Measurements from ENCODE around the gene MLH3. TPM values are rescaled to one million over a fixed set of nuclear protein-coding genes. Genes with fewer than 3 reads are reported as not detected.

Gene MLH3
- total and polyA plus RNA-seq, 2 experiments from 2014 or later, result 10.7 to 14.7 TPM

GRCh38 chr14:75088566-75089373, 37.5 kb upstream of the MLH3 start:
- no peak overlapping the region for H3K27ac Mint-ChIP-seq
- H3F3A ChIP-seq (replicated peaks; ENCODE audit: low read depth), result 0 out of 2 replicates have a peak, but pooled peaks cover 3% of the 10 kb centered on the region
- 0 out of 2 replicates have a peak, but pooled peaks cover 6% of the 10 kb centered on the region for H4K20me1 ChIP-seq (replicated peaks; ENCODE audit: insufficient read depth)
- H3K4me1 Mint-ChIP-seq, result peaks cover 6% of the 10 kb centered on the region; the same call in 2 of the 3 replicates
- peaks cover 26% of the 10 kb centered on the region for H3K36me3 ChIP-seq (ENCODE audit: insufficient read depth)
- peak; percentile 88 to 90 for TF ChIP-seq CTCF (conservative IDR thresholded peaks at IDR 0.05; ENCODE audit: low read depth in 2 of 2)
- TF ChIP-seq ETS1 (IDR thresholded peaks at IDR 0.05), result no peak
- DNase-seq (ENCODE audit: low spot score), result peak; percentile 89
- H3K4me3 ChIP-seq, result no peak overlapping the region
- no peaks in the 10 kb centered on the region; the same call in 2 of the 3 replicates for H3K9me3 Mint-ChIP-seq
- H3K36me3 Mint-ChIP-seq (ENCODE audit: low read depth), result peaks cover 68% of the 10 kb centered on the region
- ATAC-seq, result peak; percentile 87
- H3K9me2 ChIP-seq (ENCODE audit: insufficient read depth), result no peaks in the 10 kb centered on the region
- H3K27ac ChIP-seq (ENCODE audit: low read depth), result no peak overlapping the region
- no peak overlapping the region for H3K4me3 Mint-ChIP-seq
- H3K4me2 ChIP-seq, result no peak overlapping the region
- no peaks in the 10 kb centered on the region for H3K27me3 Mint-ChIP-seq (ENCODE audit: insufficient read depth, low read depth, poor library complexity)
- no peaks in the 10 kb centered on the region for H3K79me2 ChIP-seq (replicated peaks; ENCODE audit: insufficient read depth)
- no peaks in the 10 kb centered on the region for H3K27me3 ChIP-seq (ENCODE audit: insufficient read depth)
- H3K4me1 ChIP-seq (ENCODE audit: insufficient read depth), result no peaks in the 10 kb centered on the region; the same call in 1 of the 2 replicates
- H2AFZ ChIP-seq, result no peak overlapping the region

GRCh38 chr14:75088153-75088552, 36.9 kb upstream of the MLH3 start:
- Histone ChIP-seq H2AFZ (no peak overlapping the region), H3K79me2 (replicated peaks; ENCODE audit: insufficient read depth) (no peaks in the 10 kb centered on the region), H3K27ac (ENCODE audit: low read depth) (no peak overlapping the region), H3K27me3 (ENCODE audit: insufficient read depth) (no peaks in the 10 kb centered on the region), H3K4me2 (no peak overlapping the region), H3K4me1 (ENCODE audit: insufficient read depth) (no peaks in the 10 kb centered on the region; the same call in 1 of the 2 replicates), H3K36me3 (ENCODE audit: insufficient read depth) (peaks cover 26% of the 10 kb centered on the region), H4K20me1 (replicated peaks; ENCODE audit: insufficient read depth) (0 out of 2 replicates have a peak, but pooled peaks cover 6% of the 10 kb centered on the region), H3K4me3 (no peak overlapping the region), H3F3A (replicated peaks; ENCODE audit: low read depth) (0 out of 2 replicates have a peak, but pooled peaks cover 3% of the 10 kb centered on the region), H3K9me2 (ENCODE audit: insufficient read depth) (no peaks in the 10 kb centered on the region)
- Mint-ChIP-seq H3K4me3 (no peak overlapping the region), H3K27me3 (ENCODE audit: insufficient read depth, low read depth, poor library complexity) (no peaks in the 10 kb centered on the region), H3K4me1 (peaks cover 6% of the 10 kb centered on the region; the same call in 2 of the 3 replicates), H3K36me3 (ENCODE audit: low read depth) (peaks cover 66% of the 10 kb centered on the region), H3K9me3 (no peaks in the 10 kb centered on the region; the same call in 2 of the 3 replicates), H3K27ac (no peak overlapping the region)
- DNase-seq (ENCODE audit: low spot score) (no peak), ATAC-seq (no peak)
- TF ChIP-seq ZNF462 (CRISPR knock-in tag; IDR thresholded peaks at IDR 0.05), result no peak
- no peak for TF ChIP-seq ETS1 (IDR thresholded peaks at IDR 0.05)
- TF ChIP-seq NANOG (IDR thresholded peaks at IDR 0.05; ENCODE audit: borderline replicate concordance), result no peak
- TF ChIP-seq STAT1 (IDR thresholded peaks at IDR 0.05; ENCODE audit: unreplicated experiment), result no peak
- no peak for TF ChIP-seq CTCF (conservative IDR thresholded peaks at IDR 0.05; ENCODE audit: low read depth in 2 of 2)
- TF ChIP-seq JUNB (IDR thresholded peaks at IDR 0.05; ENCODE audit: unreplicated experiment), result no peak
